Measurements from ENCODE around the gene RNF166. TPM values are rescaled to one million over a fixed set of nuclear protein-coding genes. Genes with fewer than 3 reads are reported as not detected.

The RNF166 gene
- total RNA-seq, 2 experiments from 2014 or later, result 80.7 to 82.4 TPM

DNA sequence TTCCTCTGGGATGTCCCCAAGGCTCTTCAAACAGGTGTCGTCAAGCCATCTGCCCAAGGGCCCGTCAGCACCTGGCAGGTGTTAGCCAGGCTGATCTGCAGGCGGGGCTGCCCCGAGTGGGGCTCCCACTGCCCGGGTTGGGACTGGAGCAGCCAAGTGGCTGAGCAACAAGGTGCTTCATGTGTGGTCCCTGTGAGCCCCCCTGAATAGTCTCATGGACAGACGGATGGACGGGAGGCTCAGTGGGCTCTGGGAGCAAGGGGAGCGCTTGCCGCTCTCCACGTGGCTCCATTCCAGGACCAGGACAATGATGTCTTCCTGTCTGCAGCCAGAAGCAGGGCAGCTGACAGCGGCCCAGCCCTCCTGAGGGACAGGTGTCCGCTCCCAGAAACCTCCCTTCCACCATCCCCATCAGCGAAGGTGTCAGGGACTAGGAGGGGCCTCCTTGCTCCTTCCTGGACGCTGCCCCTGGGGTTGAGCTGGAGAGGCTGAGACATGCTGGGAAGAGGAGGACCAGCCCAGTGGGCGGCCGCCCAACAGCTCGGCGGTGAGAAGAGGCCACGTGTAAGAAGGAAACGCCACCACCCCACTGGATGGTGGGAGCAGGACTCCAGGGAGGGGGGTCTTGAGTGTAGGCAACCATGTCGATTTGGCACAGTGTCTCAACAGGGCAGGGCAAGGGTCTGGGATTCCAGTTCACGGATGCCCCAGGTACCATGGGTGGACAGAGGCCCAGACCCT, 29.5 kb downstream of the RNF166 start:
- H3K27ac Mint-ChIP-seq, result no peak overlapping the region
- CTCF ChIA-PET, result interaction anchor here (1.3 kb wide), 1 partner anchor 14 kb away, joined by 6 read pairs; the partner anchor contains the start of gene MVD
- peaks cover 2% of the 10 kb centered on the region for H3K36me3 Mint-ChIP-seq (ENCODE audit: low read depth)
- H3K4me1 Mint-ChIP-seq (ENCODE audit: low read depth), result peaks cover 9% of the 10 kb centered on the region
- H3K9me3 Mint-ChIP-seq, result no peaks in the 10 kb centered on the region
- ATAC-seq, result no peak
- H3K4me3 Mint-ChIP-seq, result no peak overlapping the region
- POLR2A ChIA-PET, result interaction anchor here (1.0 to 2.2 kb wide), 2 partner anchors 10 to 12 kb away, joined by 3 to 7 read pairs; no protein-coding TSS in a partner anchor
- no peaks in the 10 kb centered on the region for H3K27me3 Mint-ChIP-seq
- intact Hi-C loops (cut with micrococcal nuclease), result no loop called here
- DNase-seq, result no peak
- TF ChIP-seq, protein P1, sequence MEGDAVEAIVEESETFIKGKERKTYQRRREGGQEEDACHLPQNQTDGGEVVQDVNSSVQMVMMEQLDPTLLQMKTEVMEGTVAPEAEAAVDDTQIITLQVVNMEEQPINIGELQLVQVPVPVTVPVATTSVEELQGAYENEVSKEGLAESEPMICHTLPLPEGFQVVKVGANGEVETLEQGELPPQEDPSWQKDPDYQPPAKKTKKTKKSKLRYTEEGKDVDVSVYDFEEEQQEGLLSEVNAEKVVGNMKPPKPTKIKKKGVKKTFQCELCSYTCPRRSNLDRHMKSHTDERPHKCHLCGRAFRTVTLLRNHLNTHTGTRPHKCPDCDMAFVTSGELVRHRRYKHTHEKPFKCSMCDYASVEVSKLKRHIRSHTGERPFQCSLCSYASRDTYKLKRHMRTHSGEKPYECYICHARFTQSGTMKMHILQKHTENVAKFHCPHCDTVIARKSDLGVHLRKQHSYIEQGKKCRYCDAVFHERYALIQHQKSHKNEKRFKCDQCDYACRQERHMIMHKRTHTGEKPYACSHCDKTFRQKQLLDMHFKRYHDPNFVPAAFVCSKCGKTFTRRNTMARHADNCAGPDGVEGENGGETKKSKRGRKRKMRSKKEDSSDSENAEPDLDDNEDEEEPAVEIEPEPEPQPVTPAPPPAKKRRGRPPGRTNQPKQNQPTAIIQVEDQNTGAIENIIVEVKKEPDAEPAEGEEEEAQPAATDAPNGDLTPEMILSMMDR (IDR thresholded peaks at IDR 0.05), result no peak

DNA sequence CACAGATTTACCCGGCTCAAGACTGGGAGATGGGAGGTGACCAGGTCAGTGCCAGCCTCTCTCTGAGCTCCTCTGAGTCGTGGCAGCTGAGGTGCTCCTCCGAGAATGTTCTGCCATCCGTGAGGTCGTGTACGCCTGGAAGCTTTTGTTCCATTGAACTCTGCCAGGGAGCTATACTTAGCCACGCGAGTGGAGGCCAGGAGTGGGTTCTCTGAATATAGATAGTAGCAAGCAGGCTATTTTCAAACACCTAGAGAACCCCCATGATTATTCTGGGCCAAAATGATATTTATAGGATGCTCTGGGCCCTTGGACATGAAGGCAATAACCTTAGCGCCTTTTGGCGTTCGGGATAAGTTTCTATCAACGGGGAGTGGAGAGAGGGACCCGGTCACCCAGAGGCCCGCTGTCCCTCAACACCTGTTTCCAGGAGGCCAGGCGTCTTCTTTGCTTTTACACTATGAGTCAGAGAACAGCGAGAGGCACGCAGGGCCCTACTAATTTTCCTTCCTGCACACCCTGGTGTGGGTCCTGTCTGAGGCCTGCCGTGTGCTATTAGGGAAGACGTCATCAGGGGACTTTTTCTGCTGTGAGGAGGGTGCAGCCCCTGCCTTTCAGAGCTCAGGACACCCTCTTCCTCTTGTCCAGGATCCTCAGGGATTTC, 32.4 kb downstream of the RNF166 start:
- ChIA-PET POLR2A (interaction anchor here (1.0 kb wide), 1 partner anchor 24 kb away, joined by 4 read pairs; no protein-coding TSS in a partner anchor), CTCF (interaction anchor here (1.1 kb wide), 1 partner anchor 9 kb away, joined by 3 read pairs; no protein-coding TSS in a partner anchor)
- no peaks in the 10 kb centered on the region for H3K36me3 Mint-ChIP-seq (ENCODE audit: low read depth)
- no peaks in the 10 kb centered on the region for H3K27me3 Mint-ChIP-seq
- TF ChIP-seq, protein P1 (IDR thresholded peaks at IDR 0.05), result no peak
- no peaks in the 10 kb centered on the region for H3K4me1 Mint-ChIP-seq (ENCODE audit: low read depth)
- H3K4me3 Mint-ChIP-seq, result no peak overlapping the region
- H3K27ac Mint-ChIP-seq, result no peak overlapping the region
- intact Hi-C loops (cut with micrococcal nuclease), result no loop called here
- H3K9me3 Mint-ChIP-seq, result no peaks in the 10 kb centered on the region
- DNase-seq, result no peak
- ATAC-seq, result no peak

DNA sequence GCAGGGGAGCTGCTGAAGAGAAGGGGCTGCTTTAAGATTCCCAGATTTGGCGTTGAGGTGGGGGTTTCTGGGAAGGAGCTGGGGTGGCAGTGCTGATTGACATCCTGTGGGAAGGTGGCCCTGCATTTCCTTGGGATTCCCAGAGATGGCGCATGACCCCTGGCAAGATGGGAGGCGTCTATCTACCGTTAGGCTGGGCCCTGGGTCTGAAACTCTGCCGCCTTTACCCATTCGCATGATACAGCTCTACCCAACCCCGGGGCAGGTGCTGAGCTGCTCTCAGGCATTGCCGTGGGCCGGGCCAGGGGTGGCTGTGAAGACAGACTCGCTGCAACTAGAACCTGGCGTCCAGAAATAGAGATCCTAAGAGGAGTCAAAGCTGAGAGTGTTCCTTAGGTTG, 33.4 kb downstream of the RNF166 start:
- DNase-seq, result no peak
- POLR2A ChIA-PET, result interaction anchor here (1.0 to 1.2 kb wide), 2 partner anchors 8 to 9 kb away, joined by 4 read pairs; no protein-coding TSS in a partner anchor
- CTCF ChIA-PET, result interaction anchor here (1.1 to 1.2 kb wide), 2 partner anchors 8 to 19 kb away, joined by 3 to 4 read pairs; no protein-coding TSS in a partner anchor
- peaks cover 4% of the 10 kb centered on the region for H3K36me3 Mint-ChIP-seq (ENCODE audit: low read depth)
- no peaks in the 10 kb centered on the region for H3K9me3 Mint-ChIP-seq
- H3K4me3 Mint-ChIP-seq, result no peak overlapping the region
- intact Hi-C loops (cut with micrococcal nuclease), result no loop called here
- ATAC-seq, result no peak
- H3K27ac Mint-ChIP-seq, result no peak overlapping the region
- no peaks in the 10 kb centered on the region for H3K27me3 Mint-ChIP-seq
- H3K4me1 Mint-ChIP-seq (ENCODE audit: low read depth), result no peaks in the 10 kb centered on the region
- TF ChIP-seq, protein P1 (IDR thresholded peaks at IDR 0.05), result no peak

DNA sequence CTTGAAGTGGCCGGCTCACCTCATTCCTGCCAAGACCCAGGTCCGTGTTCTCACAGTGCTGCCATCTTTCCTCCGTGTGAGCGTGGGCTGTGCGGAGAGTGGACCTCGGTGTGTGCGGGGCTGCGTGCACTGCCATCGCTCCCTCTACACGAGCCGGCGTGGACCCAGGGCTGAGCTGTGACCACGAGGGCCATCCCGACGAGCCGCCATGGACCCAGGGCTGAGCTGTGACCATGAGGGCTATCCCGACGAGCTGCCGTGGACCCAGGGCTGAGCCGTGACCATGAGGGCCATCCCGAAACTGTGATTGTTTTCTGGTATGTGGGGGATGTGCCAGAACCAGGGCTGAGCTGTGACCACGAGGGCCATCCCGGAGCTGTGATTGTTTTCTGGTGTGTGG, 34.4 kb downstream of the RNF166 start:
- Mint-ChIP-seq H3K27ac (no peak overlapping the region), H3K4me3 (no peak overlapping the region), H3K36me3 (ENCODE audit: low read depth) (peaks cover 4% of the 10 kb centered on the region), H3K4me1 (ENCODE audit: low read depth) (peaks cover 2% of the 10 kb centered on the region), H3K27me3 (no peaks in the 10 kb centered on the region), H3K9me3 (no peaks in the 10 kb centered on the region)
- DNase-seq, result no peak
- intact Hi-C loops (cut with micrococcal nuclease), result no loop called here
- ChIA-PET CTCF (interaction anchor here (1.1 to 1.7 kb wide), 4 partner anchors 9 to 18 kb away, joined by 3 to 7 read pairs (median 4); partner anchors contain the start of gene MVD), POLR2A (interaction anchor here (0.9 to 1.2 kb wide), 2 partner anchors 9 kb away, joined by 3 to 4 read pairs; partner anchors contain the start of gene MVD)
- no peak for ATAC-seq
- TF ChIP-seq, protein P1 (IDR thresholded peaks at IDR 0.05), result no peak
